Panc1 (cell line): ENCODE measurements around the gene GSC2.
A peak's percentile ranks its signal among the peaks of the same experiment; 100 is the strongest.

Source experiments
- CTCF ChIP-seq: fragments of 450-650 bp; IDR thresholded peaks from 2 replicates; pipeline ENCODE4 v1.5.1; 2017; ENCODE audit warnings: mild to moderate bottlenecking
- POLR2AphosphoS5 ChIP-seq: IDR thresholded peaks from 2 replicates; pipeline ENCODE4 v1.6.1; 2012; ENCODE audit warnings: mild to moderate bottlenecking, low read depth, low read length, moderate library complexity

- TF ChIP-seq CTCF (no peak), POLR2AphosphoS5 (peak; percentile 41)
These were observed 28.8 kb upstream of the GSC2 start, which contains the start of gene SLC25A1 for GRCh38 chr22:19178657-19179496.
